Measurements from ENCODE around the gene CCDC188.

CCDC188 gene

DNA sequence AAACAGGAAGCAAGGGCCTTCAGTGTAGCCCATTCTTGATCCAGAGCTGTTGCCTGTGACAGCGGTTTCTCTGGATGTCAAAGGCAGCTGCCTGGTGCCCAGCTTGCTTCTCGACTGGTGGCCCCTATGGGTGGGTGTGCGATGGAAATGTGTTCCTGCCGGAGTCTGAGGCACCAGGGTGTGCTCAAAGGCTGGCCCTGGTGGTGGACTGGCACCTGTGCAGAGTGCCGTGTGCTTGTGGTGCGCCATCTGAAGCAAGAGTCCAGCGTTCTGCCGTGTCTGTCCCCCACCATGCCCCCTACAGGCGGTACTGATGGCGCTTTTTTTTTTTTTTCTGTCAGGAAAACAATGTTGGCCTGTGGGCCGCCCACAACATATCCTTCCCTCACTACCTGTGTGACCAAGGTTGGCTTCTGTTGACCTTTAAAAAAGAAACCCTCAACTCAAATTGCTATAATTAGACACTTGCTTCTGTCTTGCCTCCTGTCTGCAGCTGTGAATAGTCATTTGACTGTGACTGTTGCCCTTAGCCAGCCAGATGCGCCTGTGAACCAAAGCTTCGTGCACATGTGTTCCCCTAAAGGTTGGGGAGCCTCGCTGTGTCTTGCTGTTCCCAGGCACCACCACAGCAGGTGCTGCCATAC lies 39.7 kb downstream of the CCDC188 start:
- peaks cover 19% of the 10 kb centered on the region for H3K4me1 Mint-ChIP-seq
- DNase-seq (ENCODE audit: low spot score in 2 of 2) (no peak), ATAC-seq (replicated peaks; ENCODE audit: extremely low read depth, poor library complexity, severe bottlenecking) (peak; percentile 41)
- H3K27ac Mint-ChIP-seq (ENCODE audit: low read depth) = no peak overlapping the region
- no peaks in the 10 kb centered on the region for H3K27me3 Mint-ChIP-seq
- H3K9me3 Mint-ChIP-seq = no peaks in the 10 kb centered on the region
- no peak overlapping the region for H3K4me3 Mint-ChIP-seq
- peaks cover 28% of the 10 kb centered on the region for H3K36me3 Mint-ChIP-seq (ENCODE audit: insufficient read depth)

DNA sequence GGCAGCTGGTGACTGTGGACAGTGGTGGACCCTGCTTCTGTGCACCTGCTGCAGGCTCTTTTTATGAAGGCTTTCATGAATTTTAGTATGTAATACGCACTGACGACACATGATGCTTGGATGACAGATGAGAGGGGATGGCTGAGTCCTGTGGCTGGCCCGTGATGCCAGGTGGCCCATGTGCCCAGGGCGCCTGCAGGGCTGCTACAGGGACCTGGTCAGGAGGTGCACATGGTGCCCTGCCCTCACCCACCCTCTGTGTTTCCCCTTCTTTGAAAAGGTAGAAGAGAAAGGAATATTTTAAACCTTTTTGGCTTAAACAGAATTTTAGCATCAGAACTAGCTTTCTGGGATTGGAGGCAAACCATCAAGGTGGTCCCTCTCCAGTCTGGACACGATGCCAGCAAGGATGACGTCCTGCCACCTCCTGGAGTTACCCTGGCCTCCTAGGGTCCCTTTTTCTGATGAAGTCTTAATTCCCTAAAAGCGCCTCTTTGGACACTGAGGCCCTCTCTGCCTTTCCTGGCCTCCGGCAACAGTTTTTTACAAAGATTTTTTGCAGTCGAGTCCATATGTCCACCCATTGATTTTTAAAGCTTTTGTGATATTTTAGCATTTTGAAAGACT lies 40.4 kb downstream of the CCDC188 start:
- DNase-seq (ENCODE audit: low spot score in 2 of 2) (no peak), ATAC-seq (replicated peaks; ENCODE audit: extremely low read depth, poor library complexity, severe bottlenecking) (no peak)
- peaks cover 17% of the 10 kb centered on the region for H3K4me1 Mint-ChIP-seq
- no peak overlapping the region for H3K27ac Mint-ChIP-seq (ENCODE audit: low read depth)
- no peaks in the 10 kb centered on the region for H3K9me3 Mint-ChIP-seq
- H3K36me3 Mint-ChIP-seq (ENCODE audit: insufficient read depth) = peaks cover 28% of the 10 kb centered on the region
- no peaks in the 10 kb centered on the region for H3K27me3 Mint-ChIP-seq
- no peak overlapping the region for H3K4me3 Mint-ChIP-seq

- Mint-ChIP-seq H3K36me3 (ENCODE audit: insufficient read depth) (peaks cover 28% of the 10 kb centered on the region), H3K27ac (ENCODE audit: low read depth) (no peak overlapping the region), H3K27me3 (no peaks in the 10 kb centered on the region), H3K4me1 (peaks cover 12% of the 10 kb centered on the region), H3K4me3 (no peak overlapping the region), H3K9me3 (no peaks in the 10 kb centered on the region)
- DNase-seq (ENCODE audit: low spot score in 2 of 2) (no peak), ATAC-seq (replicated peaks; ENCODE audit: extremely low read depth, poor library complexity, severe bottlenecking) (no peak)
Measured at GRCh38 chr22:20109411-20110358, 41.2 kb downstream of the CCDC188 start.

DNA sequence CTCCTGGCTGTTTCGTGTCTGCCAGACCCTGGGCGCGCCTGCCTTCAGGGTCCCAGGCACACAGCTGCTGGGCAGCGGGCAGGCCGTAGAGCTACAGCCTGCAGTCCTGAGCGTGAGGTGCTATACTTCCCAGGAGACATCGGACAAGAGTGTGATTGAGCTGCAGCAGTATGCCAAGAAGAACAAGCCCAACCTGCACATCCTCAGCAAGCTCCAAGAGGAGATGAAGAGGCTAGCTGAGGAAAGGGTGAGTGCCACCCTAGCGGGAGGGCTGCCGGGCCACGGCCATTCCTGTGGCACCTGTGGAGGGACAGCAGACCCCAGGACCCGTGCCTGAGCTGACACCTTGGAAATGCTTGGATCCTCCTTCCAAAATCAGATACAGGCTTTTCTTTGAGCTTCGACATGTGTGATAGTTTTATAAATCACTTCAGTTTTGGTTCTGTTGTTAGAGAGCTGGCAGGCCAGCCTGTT lies 42.1 kb downstream of the CCDC188 start:
- DNase-seq (ENCODE audit: low spot score in 2 of 2) (no peak), ATAC-seq (replicated peaks; ENCODE audit: extremely low read depth, poor library complexity, severe bottlenecking) (no peak)
- Mint-ChIP-seq H3K27ac (ENCODE audit: low read depth) (no peak overlapping the region), H3K9me3 (no peaks in the 10 kb centered on the region), H3K4me3 (no peak overlapping the region), H3K4me1 (peaks cover 5% of the 10 kb centered on the region), H3K36me3 (ENCODE audit: insufficient read depth) (peaks cover 24% of the 10 kb centered on the region), H3K27me3 (no peaks in the 10 kb centered on the region)

GRCh38 chr22:20107951-20108756 lies 42.7 kb downstream of the CCDC188 start:
- Mint-ChIP-seq H3K9me3 (no peaks in the 10 kb centered on the region), H3K4me1 (peaks cover 5% of the 10 kb centered on the region), H3K4me3 (no peak overlapping the region), H3K36me3 (ENCODE audit: insufficient read depth) (peaks cover 25% of the 10 kb centered on the region), H3K27me3 (no peaks in the 10 kb centered on the region), H3K27ac (ENCODE audit: low read depth) (peak overlapping the region; percentile 60)
- DNase-seq (ENCODE audit: low spot score in 2 of 2) = no peak
- no peak for ATAC-seq (replicated peaks; ENCODE audit: extremely low read depth, poor library complexity, severe bottlenecking)

DNA sequence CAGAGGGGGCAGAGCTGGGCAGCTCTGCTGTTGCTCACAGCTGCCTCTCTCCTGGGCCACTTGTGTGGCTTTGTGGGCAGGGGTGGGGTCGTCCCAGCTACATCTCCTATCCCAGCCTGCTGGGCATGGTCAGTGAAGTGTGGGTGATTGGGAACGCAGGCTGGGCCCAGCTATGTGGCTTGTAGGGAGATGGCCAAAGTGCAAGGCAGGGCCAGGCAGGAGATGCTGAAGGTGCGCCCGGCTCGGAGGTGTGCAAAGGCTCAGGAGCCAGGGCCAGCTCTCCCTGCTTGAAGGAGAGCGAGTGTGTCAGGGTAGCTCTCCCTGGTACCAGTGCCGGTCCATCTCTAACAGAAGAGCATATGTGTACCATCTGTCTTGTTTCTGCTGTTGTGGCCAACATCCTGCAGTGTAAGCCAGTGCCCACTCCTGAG lies 43.4 kb downstream of the CCDC188 start:
- Mint-ChIP-seq H3K9me3 (no peaks in the 10 kb centered on the region), H3K27me3 (no peaks in the 10 kb centered on the region), H3K36me3 (ENCODE audit: insufficient read depth) (peaks cover 27% of the 10 kb centered on the region), H3K4me1 (peaks cover 6% of the 10 kb centered on the region), H3K27ac (ENCODE audit: low read depth) (peak overlapping the region; percentile 60), H3K4me3 (no peak overlapping the region)
- DNase-seq (ENCODE audit: low spot score in 2 of 2) (no peak), ATAC-seq (replicated peaks; ENCODE audit: extremely low read depth, poor library complexity, severe bottlenecking) (no peak)

- Mint-ChIP-seq H3K36me3 (ENCODE audit: insufficient read depth) (peaks cover 27% of the 10 kb centered on the region), H3K27me3 (no peaks in the 10 kb centered on the region), H3K9me3 (no peaks in the 10 kb centered on the region), H3K27ac (ENCODE audit: low read depth) (no peak overlapping the region), H3K4me3 (no peak overlapping the region), H3K4me1 (peaks cover 8% of the 10 kb centered on the region)
- ATAC-seq (replicated peaks; ENCODE audit: extremely low read depth, poor library complexity, severe bottlenecking) (no peak), DNase-seq (ENCODE audit: low spot score in 2 of 2) (no peak)
Measured at GRCh38 chr22:20106849-20107237, 44.0 kb downstream of the CCDC188 start.

DNA sequence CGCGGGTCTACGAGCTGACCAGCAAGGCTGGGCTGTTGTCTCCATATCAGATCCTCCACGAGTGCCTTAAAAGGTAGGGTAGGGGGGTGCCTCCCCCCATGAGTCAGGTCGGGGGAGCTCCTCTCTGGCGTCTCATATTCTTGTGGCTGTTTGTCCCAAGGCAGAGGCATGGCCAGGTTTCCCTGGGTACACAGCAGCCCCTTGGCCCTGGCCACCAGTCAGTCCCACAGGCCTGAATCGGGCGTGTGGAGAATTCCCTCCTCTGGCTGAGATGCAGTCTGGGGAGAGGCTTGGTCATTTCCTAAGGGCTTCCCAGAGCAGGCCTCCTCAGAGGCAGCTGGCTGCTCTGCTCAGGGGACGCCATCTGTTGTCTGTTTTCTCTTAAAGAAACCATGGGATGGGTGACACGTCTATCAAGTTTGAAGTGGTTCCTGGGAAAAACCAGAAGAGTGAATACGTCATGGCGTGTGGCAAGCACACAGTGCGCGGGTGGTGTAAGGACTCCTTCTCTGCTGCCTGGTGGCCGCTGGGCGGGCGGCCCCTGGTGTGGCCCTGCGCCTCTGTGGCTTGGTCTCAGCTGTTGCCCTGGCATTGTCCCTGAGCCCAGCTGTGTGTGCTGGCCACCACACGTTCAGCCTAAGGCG lies 44.5 kb downstream of the CCDC188 start:
- Mint-ChIP-seq H3K27ac (ENCODE audit: low read depth) (no peak overlapping the region), H3K27me3 (no peaks in the 10 kb centered on the region), H3K4me3 (no peak overlapping the region), H3K36me3 (ENCODE audit: insufficient read depth) (peaks cover 32% of the 10 kb centered on the region), H3K4me1 (peaks cover 12% of the 10 kb centered on the region), H3K9me3 (no peaks in the 10 kb centered on the region)
- DNase-seq (ENCODE audit: low spot score in 2 of 2) (no peak), ATAC-seq (replicated peaks; ENCODE audit: extremely low read depth, poor library complexity, severe bottlenecking) (no peak)

DNA sequence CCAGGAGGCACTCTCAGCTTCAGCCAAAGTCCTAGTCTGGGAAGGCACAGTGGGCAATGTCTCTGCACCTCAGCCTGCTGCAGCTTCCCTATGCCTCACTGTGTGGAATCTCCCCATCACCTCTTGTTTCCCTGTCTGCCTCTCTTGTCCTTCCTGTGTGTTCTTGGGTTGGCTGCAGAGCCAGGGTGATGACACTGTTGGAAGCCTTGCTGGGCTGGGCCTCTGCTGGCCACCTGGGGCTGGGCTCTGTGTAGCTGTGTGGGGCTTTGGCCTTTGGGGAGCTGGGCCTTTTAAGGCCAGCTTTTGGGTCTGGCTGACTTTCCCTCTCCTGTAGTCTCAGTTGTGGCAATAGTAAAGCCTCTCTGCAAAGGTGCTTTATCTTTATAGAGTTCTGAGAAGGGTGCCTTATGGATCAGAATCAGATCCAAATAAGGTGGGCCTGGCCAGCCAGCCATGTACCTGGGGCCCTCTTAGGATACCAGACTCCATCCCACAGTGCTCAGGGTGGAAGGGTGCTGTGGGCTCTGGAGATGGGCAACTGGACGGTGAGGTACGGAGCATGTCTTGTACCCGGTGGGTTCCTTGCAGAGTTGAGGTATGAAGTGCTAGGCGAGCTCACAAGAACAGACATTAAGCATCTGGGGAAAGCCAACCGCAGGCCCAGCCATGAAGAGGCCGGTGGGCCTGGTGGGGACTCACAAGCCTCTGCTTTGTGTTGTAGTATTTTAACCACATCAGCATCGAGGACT lies 45.2 kb downstream of the CCDC188 start:
- Mint-ChIP-seq H3K27ac (ENCODE audit: low read depth) (no peak overlapping the region), H3K36me3 (ENCODE audit: insufficient read depth) (peaks cover 32% of the 10 kb centered on the region), H3K9me3 (no peaks in the 10 kb centered on the region), H3K27me3 (no peaks in the 10 kb centered on the region), H3K4me1 (peaks cover 19% of the 10 kb centered on the region), H3K4me3 (no peak overlapping the region)
- no peak for ATAC-seq (replicated peaks; ENCODE audit: extremely low read depth, poor library complexity, severe bottlenecking)
- DNase-seq (ENCODE audit: low spot score in 2 of 2) = no peak

DNA sequence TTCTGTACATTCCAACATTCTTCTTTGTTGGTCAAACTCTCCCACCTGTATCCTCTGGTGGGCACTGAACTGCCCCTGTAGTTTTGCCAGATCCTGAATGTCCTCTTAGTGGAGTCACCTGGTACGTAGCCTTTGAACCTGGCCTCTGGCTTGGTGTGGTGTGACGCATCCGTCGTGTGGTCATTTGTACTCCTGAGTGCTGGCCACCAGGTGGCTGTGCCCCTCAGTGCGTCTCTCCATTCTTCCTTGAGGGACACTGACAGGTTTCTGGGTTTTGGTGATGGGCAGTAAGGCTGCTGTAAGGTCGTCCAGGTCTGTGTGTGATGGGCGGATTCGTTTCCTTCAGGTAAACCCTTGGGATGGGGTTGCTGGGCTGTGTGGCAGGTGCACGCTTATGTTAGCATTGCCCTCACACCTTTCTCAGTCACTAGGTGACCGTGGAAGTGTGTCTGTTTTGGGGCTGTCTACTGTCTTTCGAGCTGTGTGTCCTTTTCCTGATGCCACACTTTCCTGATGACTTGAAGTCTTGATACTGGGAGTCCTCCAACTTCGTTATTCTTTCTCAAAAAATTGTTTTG lies 48.6 kb downstream of the CCDC188 start:
- no peak for ATAC-seq (replicated peaks; ENCODE audit: extremely low read depth, poor library complexity, severe bottlenecking)
- Mint-ChIP-seq H3K36me3 (ENCODE audit: insufficient read depth) (peaks cover 31% of the 10 kb centered on the region), H3K9me3 (no peaks in the 10 kb centered on the region), H3K4me3 (no peak overlapping the region), H3K4me1 (peaks cover 49% of the 10 kb centered on the region), H3K27me3 (no peaks in the 10 kb centered on the region), H3K27ac (ENCODE audit: low read depth) (no peak overlapping the region)
- no peak for DNase-seq (ENCODE audit: low spot score in 2 of 2)

GRCh38 chr22:20101638-20102037 lies 49.2 kb downstream of the CCDC188 start:
- peaks cover 52% of the 10 kb centered on the region for H3K4me1 Mint-ChIP-seq

More at GRCh38 chr22:20101638-20102037, 49.2 kb downstream of the CCDC188 start:
- ATAC-seq (replicated peaks; ENCODE audit: extremely low read depth, poor library complexity, severe bottlenecking) (no peak), DNase-seq (ENCODE audit: low spot score in 2 of 2) (no peak)
- no peaks in the 10 kb centered on the region for H3K27me3 Mint-ChIP-seq
- H3K9me3 Mint-ChIP-seq = no peaks in the 10 kb centered on the region
- H3K4me3 Mint-ChIP-seq = no peak overlapping the region
- H3K27ac Mint-ChIP-seq (ENCODE audit: low read depth) = peak overlapping the region; percentile 87
- H3K36me3 Mint-ChIP-seq (ENCODE audit: insufficient read depth) = peaks cover 35% of the 10 kb centered on the region

Measured in central memory CD8-positive, alpha-beta T cell (primary cell).